HL-60/S4 treated with retinoic acid at 250 ng/mL for 4 days and 3 days (cell line): ENCODE results near the gene RMND1.
"Not testable (repeated sequence)": the region's sequence is repeated elsewhere in the genome, so short reads cannot be mapped to it uniquely, and the experiment has no call there.

Experiments used
- in situ Hi-C: fragments of 300-500 bp; cut with MboI; formaldehyde crosslinking; loops from 2 replicates; pipeline ENCODE4 v1.7.0; 2022; ENCODE audit warnings: low sequenced_read_pairs

RMND1 gene

GRCh38 chr6:151451950-151452749, at the start of gene RMND1:
Gene RMND1, minus strand, starts transcription at chr6:151452126. Its CDS starts 6,315 bp downstream, at chr6:151445811.
- in situ Hi-C loops: no loop called here

GRCh38 chr6:151499551-151499950, 47.6 kb upstream of the RMND1 start:
- in situ Hi-C loops: no loop called here

GRCh38 chr6:151498327-151498726, 46.4 kb upstream of the RMND1 start:
- in situ Hi-C loops: no loop called here

DNA sequence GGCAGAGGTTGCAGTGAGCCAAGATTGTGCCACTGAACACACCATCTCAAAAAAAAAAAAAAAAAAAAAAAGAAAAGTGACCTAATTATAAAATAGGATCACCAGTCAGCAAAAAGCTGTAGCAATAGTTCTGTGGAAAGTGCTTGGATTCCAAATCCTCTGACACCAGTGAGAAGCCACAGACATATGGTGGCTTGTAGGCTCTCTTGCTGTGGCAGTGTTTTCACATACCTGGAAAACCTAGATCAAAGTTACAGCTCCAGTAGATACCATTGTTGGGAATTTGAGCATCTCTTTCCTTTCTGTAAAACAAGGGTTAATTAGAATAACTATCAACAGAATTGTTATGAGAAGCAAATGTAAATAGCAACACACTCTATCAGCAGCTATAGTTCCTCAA, 46.0 kb upstream of the RMND1 start:
- in situ Hi-C loops: no loop called here

DNA sequence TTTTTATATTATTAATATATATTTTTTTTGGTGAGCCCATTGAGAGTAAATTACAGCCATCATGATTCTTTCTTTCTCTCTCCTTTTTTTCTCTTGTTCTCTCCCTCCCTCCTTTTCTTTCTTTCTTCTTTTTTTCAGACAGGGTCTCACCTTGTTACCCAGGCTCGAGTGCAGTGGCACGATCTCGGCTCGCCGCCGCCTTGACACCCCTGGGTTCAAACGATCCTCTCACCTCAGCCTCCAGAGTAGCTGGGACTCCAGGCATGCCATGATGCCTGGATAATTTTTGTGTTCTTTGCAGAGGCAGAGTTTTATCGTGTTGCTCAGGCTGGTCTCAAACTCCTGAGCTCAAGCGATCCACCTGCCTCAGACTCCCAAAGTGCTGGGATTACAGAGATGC, 43.5 kb upstream of the RMND1 start:
- in situ Hi-C loops: no loop called here

- in situ Hi-C loops: no loop called here
Observed at GRCh38 chr6:151494936-151495320, 43.0 kb upstream of the RMND1 start.

- in situ Hi-C loops: no loop called here
Observed at GRCh38 chr6:151494235-151494935, 42.5 kb upstream of the RMND1 start.

- in situ Hi-C loops: no loop called here
Observed at GRCh38 chr6:151493804-151494234, 41.9 kb upstream of the RMND1 start, which contains the start of gene CCDC170. Gene CCDC170, plus strand, starts transcription at chr6:151494017. Its CDS starts 112 bp downstream, at chr6:151494129.

DNA sequence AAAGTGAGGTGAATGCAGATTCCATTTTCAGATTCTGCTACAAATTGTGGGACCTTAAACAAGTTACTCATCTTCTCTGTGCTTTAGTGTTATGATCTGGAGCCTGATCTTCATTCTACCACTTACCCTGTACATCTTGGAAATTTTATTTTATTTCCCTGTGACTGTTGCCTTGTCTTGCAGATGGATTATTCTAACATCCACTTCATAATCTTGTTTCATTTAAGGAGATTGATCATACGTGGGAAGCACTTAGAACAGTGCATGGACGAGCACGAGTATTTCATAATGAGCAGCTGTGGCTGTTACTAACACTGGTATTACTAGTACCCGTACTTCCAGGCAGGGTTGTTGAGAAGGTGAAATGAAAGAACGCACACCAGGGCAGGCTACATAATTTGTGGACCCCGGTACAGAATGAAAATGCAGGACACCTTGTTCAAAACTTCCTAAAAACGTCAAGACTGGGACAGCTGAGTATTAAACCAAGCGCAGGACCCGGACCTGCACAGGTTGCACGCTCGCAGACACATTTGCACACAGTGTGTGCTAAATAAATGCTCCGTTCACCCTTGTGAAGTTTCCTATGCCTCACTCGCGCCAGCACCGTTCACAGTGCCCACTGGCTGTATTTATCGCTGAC, 41.4 kb upstream of the RMND1 start:
- in situ Hi-C loops: no loop called here

DNA sequence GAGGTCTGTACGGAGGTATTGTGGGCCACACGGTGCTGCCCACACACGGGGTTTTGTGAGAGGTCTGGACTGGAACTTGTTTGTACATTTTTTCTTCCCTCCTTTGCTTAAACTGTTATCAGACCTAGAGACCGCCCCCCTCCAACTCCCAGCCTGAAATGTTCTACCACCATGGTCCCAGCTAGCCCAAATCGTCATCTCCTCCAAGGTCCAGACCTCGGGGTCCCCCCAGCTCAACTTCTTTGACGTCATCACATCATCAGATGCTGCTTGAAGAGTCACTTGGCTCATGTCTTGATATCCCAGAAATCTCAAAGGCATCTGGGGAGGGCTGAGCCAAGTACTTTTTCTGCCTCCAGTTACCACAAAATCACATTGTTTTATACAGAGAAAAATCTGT, 39.1 kb upstream of the RMND1 start:
- in situ Hi-C loops: no loop called here

GRCh38 chr6:151488226-151488625, 36.3 kb upstream of the RMND1 start:
- in situ Hi-C loops: no loop called here

GRCh38 chr6:151483994-151484393, 32.1 kb upstream of the RMND1 start:
- in situ Hi-C loops: no loop called here

DNA sequence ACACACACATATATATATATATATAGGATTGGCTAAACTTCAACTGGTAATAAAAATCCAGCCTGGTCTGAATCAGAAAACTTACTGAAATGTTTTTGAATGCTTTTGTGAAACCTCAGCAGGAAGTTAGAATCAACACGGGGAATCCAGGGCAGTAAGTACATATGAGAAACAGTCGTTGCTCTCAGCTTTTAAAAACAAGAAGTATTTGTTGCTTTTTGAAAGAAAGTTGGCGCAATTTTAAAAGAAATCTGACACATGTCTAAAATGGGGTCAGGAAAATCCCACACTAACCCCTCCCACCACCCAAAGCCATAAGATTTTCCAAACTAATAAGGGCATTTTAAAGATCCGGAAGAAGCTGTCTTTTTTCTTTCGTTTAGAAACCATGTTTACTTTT, 30.4 kb upstream of the RMND1 start:
- in situ Hi-C loops: no loop called here

- in situ Hi-C loops: no loop called here
Observed at GRCh38 chr6:151481786-151482185, 29.9 kb upstream of the RMND1 start.

GRCh38 chr6:151478670-151479069, 26.7 kb upstream of the RMND1 start:
- in situ Hi-C loops: no loop called here

DNA sequence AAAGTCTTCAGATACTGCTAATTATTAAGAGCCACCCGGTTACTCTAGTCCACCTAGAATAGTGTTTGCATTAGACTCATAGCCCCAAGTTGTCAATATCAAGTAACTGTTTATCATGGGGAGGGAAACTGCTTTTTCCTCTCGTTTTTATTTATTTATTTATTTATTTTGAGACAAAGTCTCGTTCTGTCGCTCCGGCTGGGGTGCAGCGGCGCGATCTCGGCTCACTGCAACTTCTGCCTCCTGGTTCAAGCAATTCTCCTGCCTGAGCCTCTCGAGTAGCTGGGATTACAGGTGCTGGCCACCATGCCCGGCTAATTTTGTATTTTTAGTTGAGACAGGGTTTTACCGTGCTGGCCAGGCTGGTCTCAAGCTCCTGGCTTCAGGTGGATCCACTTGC, 25.8 kb upstream of the RMND1 start:
- in situ Hi-C loops: no loop called here

DNA sequence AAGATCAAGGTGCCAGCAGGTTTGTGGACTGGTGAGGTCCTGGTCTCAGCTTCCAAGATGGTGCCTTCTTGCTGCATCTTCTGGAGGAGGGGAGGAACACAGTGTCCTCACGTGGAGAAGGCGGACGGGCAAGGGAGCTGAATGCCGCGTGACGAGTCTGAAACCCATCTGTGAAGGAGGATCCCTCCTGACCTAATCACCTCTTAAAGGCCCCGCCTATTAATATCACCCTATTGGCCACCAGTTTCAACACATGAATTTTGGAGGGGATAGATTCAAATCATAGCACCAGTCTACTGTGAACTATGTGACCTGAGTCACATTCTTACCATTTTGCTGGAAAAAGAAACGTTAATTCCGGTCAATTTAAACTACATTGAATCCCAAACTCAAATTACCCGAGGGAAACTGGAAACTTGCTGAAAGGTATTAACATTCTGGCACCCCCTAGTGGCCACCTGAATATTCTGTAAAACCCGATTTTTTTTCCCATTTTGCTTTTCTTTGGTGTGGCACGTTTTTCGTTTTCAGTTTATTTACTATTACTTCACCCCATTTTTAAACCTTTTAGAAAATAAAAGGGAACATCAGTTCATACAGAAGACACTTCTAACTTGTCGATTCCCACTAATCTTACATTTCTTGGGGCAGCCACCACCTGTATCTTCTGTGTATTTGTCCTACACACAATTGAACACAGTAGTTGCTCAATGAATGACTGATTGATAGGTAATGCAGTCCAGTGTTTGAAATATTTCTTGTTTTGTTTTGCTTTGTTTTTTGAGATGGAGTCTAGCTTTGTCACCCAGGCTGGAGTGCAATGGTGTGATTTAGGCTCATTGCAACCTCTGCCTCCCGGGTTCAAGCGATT, 24.0 kb upstream of the RMND1 start:
- in situ Hi-C loops: no loop called here

DNA sequence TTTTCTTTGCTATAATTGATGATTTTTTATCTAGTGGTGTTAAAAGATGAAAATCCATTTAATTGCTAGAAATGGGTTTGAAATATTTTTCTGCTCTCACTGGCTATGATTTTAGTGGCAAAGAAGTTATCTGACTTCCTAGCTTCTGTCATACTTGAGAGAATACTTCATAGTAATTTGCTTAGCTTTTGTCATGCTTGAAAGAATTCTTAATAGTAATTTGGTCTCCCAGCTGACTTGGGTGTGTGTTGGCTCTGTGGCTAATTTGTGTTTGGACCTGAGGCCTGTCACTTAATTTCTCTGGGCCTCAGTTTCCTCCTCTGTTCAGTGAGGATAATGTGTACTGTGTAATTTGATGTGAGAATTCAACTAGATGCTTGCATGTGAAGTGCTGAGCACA, 12.8 kb upstream of the RMND1 start:
- in situ Hi-C loops: no loop called here

GRCh38 chr6:151461673-151462072, 9.7 kb upstream of the RMND1 start:
- in situ Hi-C loops: no loop called here

- in situ Hi-C loops: not testable (repeated sequence)
Observed at GRCh38 chr6:151455751-151456398, 3.9 kb upstream of the RMND1 start.
